COLO668 (cell line): Measurements from ENCODE around the gene CFI.
A peak's percentile ranks its signal among the peaks of the same experiment; 100 is the strongest.

Experiments used
- DNase-seq: peaks from one replicate; lab custom pipeline; 2025; ENCODE audit not compliant: unreplicated experiment; lab: John Stamatoyannopoulos, UW

The CFI gene

DNA sequence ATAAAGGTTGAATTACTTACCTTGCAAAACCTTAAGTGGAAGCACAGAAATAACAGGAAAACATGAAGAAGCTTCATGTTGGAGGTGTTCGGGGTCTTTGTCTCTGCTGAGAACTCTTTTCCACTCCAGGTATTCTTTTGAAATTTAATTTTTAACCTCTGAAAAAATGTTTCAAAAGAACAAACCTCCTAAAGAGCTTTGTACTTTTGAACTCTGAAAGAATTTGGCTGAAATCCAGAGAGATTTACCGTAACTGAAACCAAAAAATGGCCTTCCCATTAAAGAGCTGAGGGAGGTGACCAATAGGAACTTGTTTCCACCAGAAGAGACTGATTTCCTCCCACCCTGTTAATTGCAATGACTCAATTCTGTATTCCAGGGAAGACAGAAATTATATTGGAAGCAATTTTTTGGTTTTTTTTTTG, at the start of gene CFI:
Gene CFI, minus strand, starts transcription at position 105 of the 425 bp plus-strand sequence. Its CDS starts 28 bp downstream, at position 77.
- no peak for DNase-seq

DNA sequence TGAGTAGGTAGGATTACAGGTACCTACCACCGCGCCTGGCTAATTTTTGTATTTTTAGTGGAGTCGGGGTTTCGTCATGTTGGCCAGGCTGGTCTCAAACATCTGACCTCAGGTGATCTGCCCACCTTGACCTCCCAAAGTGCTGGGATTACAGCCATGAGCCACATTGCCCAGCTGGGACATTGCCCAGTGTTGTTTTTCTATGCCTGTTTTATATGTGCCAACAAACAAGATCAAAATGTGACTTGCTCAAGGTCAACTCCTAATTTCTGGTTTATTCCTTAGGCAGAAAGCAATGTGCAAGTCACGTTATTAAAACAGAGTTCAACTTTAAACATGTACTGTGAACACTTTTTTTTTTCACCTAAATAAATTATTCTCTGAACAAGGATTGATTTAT, 48.8 kb upstream of the CFI start:
- DNase-seq: no peak

DNA sequence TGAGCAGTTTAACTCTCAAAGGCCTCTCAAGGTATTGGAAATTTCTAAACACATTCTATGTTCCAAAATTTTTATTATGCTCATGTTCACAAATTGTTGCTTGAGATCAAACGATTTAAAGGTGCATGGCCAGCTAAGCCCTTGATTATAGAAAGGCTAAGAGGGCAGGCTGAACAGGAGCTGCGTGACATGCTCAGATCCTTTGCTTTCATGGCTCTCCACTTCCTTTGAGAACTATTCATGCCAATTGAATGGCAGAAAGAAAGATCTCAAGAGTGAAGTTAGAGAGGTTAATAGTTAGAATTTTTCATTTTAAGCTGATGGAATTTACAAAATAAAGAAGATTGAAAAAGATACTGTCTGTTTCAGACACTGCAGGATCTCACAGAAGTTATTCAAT, 46.7 kb upstream of the CFI start:
- DNase-seq: no peak

DNA sequence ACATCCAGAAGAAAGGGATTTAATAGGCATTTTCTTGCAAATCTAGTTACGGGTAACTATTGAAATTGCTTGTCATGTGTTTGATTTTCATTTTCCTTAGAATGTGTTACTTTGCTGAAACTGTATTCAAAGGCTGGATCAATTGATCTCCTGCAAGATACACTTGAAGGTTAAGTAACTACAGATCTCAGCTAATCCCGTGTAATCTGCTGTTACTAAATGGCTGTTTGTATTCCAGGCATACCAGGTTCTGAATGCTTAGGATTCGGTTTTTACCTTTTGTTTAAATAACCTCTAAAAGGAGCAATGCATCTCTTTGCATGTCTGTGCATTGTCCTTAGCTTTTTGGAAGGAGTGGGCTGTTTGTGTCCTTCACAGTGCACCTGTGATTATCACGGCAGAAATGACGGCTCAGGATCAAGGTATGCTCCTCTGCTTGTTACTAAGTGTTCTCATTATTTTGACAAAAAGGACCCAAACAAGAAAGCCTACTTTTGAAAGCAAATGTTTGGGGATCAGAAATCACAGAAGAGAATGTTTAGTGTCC, 46.2 kb upstream of the CFI start, which contains the start of gene LRIT3:
Gene LRIT3, plus strand, starts transcription at position 212 of the 547 bp plus-strand sequence. Its CDS starts 95 bp downstream, at position 307.
- no peak for DNase-seq

DNA sequence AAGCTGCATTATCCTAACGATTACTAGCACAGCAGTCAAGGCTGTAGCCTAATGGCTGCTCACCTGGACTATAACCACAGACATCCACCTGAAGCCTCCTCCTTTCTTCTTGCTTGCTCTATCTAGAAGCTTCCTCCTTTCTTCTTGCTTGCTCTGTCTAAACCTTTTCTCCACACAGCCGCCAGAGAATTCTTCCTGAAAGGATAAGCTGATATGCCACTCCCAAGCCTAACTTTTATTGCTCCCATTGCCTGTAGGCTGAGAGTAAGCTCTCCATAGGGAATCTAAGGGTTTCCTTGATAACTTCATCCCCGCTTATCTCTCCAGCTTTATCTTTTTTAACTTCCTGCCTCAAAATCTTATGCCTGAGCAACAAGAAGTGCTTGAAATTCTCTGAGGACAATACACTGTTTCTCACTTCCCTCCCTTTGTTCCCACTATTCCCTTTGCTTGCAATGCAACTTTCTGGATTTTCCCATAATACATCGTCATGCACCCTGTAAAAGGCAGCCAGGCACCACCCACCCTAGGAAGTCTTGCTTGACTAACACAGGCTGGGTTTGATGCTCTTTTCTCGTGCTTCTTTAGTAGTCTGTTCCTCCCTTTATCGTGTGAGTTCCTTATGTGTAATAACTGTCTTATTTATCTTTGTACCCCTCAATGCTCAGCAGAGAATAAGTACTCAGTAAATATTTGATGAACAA, 44.7 kb upstream of the CFI start:
- no peak for DNase-seq

DNA sequence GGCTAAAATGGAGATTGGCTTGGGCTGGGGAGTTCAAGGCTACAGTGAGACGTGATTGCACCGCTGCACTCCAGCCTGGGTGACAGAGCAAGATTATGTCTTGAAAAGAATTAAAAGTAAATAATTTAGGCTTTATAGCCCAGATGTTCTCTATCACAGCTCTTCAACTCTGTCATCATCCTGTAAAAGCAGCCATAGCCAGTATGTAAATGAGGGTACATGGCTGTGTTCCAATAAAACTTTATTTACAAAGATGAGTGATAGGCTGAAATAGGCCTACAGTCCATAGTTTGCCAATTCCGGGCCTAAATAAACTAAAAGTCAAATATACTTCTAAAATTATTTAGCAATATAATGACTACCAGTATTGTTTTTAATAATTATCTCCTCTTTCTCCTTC, 35.2 kb upstream of the CFI start:
- no peak for DNase-seq

DNA sequence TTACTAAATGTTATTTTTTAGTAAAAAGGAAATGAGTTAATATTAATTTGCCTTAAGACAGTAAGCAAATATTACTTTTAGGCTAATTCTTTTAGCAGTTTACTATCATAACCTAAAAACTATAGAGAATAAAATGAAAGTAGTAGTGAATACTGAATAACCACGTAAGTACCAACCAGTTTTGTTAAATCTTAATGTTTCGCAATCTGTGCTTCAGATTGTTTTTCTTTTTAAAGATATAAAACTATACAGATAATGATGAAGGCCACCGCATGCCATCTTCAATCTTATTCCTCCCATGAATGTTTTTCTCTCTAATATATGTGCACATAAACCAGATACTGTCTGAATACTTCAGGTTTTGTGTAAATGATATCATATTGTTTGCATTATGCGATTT, 32.0 kb upstream of the CFI start:
- no peak for DNase-seq

DNA sequence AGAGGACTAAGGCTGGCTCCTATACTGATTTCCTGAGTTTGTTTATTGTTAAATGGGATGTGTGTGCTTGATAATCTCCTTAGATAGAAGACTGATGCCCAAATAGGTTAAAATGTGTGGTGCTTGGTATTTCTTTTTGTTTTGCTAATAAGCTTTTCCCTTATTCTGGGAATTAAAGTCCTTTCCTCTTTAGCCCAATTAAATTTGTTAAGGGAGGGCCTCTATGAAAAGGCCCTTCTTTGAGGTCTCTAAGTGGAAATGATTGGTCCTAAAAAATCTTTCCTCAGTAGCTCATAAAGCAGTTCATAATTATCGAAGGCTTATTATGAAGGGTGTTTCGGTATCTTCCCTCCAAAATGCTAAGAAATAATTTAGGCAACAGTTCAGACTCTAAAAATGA, 25.9 kb upstream of the CFI start, which contains the start of gene RRH:
Gene RRH, plus strand, starts transcription at position 301 of the 400 bp plus-strand sequence. Its CDS starts 56 bp downstream, at position 357.
- no peak for DNase-seq

DNA sequence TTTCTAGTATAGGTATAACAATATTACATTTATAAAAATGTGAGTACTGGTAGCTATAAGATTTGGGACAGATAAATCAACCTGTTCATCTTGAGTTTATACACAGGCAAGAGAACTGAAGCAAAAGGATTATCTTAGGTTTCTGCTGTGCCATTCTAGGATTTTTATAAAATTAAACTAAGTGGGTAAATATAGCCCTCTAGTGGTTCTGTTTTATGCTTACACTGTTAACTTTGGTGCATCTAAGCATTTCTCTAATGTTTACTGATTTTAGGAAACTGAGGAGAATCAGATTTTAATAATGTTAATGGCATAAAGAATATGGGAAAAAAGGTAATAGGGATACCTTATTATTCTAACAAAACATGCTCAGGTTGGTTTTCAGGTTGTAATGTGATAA, 24.9 kb upstream of the CFI start:
- DNase-seq: no peak

DNA sequence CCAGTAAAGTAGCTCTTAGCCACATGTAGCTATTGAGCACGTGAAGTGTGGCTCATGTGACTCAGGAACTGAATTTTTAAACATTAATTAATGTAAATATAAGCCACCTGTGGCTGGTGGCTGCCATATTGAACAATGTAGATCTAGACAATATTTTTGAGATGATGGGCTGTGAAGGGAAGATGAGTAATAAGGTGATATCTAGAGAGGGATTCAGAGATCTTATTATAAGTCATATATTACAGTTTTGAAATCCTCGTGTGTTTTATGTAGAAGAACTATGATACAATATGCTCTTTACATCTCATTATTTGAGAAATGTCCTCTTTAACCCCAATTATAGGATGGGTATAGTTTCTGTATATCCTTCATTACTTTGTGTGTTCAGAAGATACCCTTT, 19.4 kb upstream of the CFI start:
- DNase-seq: no peak

DNA sequence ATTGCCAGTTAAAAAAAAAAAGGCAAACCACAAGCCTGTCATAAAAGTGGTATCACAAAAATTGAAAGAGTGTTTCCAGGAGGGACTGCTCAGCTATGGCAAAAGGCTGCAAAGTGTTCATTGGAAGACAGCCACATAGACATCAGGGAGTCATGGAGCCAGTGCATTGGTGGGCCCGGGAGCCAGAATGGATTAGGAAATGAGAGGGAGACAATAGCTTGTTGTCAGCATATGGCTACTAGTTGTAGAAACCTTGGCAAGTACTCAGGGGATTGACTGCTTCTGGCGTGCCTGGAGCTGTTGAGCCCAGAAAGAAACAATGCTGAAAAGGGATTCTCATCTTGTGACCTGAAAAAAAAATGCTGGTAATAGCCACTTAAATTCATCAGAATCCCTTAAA, 18.8 kb upstream of the CFI start:
- DNase-seq: no peak

DNA sequence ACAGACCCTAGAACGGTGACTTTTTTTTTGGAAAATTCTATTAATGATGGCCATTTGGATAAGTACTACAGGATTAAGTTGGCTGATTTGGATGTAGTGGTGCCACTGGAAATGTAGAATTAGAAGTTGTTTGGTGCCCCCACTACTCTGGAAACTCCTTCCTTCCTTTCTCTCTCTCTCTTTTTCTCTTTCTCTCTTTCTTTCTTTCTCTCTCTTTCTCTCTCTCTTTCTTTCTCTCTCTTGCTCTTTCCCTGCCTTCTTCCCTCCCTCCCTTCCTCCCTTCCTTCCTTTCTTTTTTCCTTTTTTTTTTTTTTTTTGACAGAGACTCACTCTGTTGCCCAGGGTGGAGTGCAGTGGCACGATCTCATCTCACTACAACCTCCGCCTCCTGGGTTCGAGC, 16.5 kb upstream of the CFI start:
- DNase-seq: no peak

DNA sequence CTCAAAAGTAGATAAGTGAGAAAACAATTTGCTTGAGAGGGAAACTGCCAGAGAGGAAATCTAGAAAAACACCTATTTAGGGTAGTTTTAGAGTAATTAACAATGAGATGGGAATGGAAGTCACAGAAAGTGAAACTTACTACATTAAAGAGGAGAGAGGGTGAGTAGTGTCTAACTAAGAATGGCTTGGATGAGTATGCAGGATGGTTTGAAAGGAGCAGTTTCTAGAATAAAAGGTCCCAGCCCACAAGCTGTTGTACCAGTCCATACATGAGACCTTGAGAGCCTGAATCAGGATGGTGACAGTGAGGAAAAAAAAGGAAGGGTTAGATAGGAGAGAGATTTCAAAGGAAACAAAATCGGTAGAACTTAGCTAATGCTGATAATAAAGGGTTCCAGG, 15.1 kb upstream of the CFI start:
- no peak for DNase-seq

DNA sequence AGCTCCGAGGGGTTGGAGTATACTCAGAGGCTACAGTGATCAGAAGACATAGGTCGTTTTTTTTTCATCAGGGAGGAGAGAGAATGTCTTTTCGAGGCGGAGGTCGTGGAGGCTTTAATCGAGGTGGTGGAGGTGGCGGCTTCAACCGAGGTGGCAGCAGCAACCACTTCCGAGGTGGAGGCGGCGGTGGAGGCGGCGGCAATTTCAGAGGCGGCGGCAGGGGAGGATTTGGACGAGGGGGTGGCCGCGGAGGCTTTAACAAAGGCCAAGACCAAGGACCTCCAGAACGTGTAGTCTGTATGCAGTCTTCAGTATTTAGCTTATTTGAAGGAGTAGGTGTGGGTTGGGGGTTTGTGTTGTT, 14.3 kb upstream of the CFI start:
- DNase-seq: peak; percentile 13

DNA sequence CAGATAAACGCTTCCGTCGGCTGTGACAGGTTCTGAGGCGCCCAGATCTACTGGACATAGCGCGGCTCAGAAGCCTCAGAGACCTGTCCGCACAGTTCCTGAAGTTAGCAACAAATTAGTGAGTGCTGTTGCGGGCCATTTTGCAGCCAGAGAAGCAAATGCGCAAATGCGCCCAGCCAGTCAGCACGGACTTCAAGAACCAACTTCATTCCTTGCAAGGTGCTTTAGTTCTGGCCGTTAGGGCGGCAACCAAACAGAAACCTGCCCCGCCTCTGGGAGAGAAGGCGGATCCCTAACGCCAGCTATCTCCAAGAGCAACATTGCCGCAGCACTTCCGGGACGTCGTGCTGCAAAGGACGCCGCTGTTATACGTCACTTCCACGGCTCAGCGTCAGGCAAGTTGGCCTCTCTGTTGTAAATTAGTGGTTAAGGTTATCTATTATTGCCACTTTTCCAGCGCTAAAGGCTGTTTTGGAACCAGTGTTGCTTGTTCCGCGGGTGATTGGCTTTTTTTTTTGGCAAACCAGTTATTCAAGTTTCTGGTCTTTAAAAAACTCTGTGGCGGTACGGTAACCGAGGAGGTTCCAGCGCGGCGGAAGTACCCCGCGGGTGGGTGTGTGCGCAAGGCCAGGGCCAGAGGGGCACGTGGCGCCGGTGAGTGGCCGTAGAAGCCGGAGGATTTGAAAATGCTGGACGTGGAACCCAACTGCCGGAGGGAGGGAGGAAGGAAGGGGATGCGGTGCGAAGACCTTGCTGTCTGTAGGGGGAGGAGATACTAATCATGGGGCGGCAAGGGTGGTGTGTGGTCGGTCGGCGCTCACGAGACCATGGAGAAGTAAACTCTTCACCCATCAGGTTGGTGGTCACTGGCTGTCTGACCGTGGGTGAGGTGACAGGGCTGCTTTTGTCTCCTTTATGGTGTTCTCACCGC, 13.6 kb upstream of the CFI start, which contains the start of gene GAR1:
Gene GAR1, plus strand, starts transcription at position 612 of the 931 bp plus-strand sequence. CDS start 403 bp downstream, outside the sequence.
- DNase-seq: peak; percentile 87

DNA sequence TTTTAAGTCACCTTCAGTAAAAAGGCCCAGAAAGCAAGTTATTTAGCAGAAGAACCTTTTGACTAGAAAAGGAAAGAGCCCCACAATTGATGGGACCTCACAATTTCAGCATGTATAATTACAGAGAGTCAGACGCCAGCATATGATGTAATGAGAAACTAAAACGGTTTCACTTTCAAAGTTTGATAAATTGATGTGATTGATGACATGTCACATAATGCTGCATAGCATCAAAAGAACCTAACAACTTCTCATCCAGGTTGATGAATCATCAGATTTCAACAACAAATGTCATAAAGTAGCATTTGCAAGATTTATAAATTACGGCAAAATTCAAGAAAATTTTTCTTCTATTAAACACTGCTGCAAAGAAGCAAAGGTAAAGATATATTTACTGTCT, 9.9 kb upstream of the CFI start:
- DNase-seq: no peak

DNA sequence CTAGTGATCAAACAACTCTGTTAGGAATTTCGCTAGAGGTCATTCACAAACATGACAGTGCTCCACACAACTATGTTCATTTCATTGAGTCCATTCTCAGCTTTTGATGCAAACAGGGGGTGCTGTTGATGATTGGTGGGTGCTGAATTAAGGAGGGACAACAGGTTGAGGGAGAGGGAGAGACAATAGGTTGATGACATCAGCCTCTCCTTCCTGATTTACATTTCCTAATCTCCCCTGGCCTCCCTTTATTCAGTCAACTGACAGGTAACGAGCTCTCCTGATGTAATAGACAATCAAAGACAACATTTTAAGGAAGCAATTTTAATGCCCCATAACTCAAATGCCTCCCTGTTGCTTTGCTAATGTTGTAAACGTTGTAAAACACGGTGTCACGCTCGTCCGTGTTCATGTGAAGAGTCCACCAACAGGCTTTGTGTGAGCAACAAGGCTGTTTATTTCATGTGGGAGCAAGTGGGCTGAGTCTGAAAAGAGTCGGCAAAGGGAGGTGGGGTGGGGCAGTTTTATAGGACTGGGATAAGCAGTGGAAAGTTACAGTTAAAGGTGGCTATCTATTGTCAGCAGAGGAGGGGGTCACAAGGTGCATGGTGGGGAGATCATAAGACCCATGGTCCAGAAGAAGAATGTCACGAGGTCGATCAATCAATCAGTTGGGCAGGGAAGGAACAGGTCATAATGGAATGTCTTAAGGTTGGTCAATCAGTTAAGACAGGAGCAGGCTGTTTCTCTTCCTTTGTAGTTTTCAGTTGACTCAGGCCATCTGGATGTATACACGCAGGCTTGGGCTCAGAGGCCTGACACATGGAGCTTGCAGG, 9.0 kb upstream of the CFI start:
- DNase-seq: no peak

DNA sequence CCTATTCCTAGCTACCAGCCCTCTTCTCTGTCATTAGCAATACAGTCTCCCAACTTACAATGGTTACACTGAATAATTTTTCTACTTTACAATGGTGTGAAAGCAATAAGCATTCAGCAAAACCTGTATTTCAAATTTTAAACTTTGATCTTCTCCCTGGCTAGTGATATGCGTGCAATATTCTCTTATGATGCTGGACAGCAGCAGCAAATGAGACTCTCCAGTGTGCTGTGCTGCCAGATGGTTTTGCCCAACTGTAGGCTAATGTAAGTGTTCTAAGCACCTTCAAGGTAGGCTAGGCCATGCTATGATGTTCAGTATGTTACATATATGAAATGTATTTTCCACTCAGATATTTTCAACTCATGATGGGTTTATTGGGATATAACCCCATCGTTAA, 7.9 kb upstream of the CFI start:
- no peak for DNase-seq

DNA sequence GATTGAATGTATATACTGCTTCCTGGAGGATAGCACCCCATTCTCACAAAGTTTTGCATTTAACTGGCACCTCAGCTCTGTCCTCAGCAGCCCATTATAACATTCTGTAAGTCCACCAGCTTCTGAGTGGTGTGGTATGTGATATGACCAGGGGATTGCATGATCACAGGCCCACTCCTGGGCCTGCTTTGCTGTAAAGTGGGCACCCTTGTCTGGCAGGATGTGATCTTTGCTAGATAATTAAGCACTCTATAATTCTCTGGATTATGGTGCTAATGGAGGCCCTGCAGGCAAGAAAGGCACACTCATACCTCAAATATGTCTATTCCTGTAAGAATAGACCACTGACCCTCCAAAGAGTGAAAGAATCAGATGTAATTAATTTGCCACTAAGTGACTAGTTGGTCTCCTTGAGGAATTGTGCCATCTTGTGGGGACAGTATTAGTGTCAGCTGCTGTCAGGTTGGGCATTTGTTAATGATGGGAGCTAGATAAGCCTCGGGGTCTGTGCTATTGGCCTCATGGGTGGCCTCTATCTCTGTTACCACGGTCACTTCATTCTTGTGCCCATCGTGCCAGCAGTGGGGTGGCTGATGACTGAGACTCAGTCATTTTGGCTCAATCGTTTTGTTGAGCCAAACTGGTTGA, 2.2 kb upstream of the CFI start:
- DNase-seq: peak; percentile 12

DNA sequence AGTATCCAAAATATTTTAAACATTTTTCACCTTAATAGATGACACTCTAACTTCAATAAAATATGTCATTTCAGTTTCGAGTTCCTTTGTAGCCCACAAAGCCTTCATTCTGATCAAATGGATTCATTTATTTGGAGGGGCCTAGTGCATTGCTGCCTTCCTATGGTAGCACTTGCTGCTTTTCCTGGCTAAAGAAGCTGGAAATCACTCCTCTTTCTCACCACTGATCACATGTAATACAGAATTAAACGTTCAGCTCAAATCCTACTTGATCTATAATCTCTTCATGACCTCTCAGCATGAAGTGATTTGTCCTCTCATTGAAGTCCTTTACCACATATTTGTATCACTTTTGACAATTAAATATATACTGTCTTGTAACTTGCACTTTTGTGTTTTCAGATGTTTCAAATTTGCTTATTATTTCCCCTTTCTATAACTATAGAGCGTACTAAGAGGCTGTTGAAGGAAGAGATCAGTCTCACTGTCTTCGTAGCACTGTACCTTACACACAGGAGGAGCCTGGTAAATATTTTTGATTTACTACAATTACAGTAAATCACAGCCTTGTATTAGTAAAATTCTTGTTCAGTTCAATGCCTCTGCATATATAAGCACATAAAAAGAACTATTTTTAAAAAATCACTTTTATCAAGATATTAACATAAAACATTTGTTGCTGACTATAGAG, 555 bp downstream of the CFI start:
- DNase-seq: no peak
